GM19467 (cell line): ENCODE results near the gene ARMC7.

Experiments
- ATAC-seq: cut with Tn5 transposase; IDR thresholded peaks from one replicate; pipeline ENCODE4 v1.9.1; 2021; ENCODE audit warnings: mild to moderate bottlenecking, moderate library complexity; ENCODE audit not compliant: unreplicated experiment

ARMC7 gene

DNA sequence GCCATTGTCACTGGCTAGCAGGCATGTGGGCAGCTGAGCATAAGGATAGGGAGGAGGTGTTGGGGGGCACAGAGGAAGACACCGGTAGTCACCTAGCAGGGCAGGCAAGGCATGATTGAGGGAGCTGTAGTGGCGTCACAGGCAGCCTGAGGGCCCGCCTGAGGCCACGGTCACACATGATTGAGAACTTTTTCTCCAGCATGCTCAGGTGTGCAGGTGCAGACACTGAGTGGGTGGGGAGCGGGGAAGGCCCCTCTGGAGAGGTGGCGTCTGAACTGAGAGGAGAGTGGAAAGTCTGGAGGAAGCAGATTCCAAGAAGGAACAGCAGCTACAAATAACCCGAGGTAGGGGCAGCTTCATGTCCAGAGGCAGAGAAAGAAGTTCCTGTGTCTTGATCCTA is 10.9 kb upstream of the ARMC7 start:
- ATAC-seq = no peak

DNA sequence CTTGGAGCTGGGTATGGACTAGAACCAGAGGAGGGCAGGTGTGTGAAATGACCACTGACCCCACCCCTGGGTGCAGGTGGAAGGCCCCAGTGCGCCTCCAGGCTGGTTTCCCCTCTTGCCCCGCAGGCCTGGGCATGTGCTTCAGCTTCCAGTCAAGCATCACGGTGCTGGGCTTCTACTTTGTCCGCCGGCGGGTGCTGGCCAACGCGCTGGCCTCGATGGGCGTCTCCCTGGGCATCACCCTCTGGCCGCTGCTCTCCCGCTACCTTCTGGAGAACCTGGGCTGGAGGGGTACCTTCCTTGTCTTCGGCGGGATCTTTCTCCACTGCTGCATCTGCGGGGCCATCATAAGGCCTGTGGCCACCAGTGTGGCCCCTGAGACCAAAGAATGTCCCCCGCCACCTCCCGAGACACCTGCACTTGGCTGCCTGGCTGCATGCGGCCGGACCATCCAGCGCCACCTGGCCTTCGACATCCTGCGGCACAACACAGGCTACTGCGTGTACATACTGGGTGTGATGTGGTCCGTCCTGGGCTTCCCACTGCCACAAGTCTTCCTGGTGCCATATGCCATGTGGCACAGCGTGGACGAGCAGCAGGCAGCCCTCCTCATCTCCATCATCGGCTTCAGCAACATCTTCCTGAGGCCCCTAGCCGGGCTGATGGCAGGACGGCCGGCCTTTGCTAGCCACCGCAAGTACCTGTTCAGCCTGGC is 9.7 kb upstream of the ARMC7 start:
- no peak for ATAC-seq

- no peak for ATAC-seq
Measured at GRCh38 chr17:75102385-75102821, 7.4 kb upstream of the ARMC7 start.

DNA sequence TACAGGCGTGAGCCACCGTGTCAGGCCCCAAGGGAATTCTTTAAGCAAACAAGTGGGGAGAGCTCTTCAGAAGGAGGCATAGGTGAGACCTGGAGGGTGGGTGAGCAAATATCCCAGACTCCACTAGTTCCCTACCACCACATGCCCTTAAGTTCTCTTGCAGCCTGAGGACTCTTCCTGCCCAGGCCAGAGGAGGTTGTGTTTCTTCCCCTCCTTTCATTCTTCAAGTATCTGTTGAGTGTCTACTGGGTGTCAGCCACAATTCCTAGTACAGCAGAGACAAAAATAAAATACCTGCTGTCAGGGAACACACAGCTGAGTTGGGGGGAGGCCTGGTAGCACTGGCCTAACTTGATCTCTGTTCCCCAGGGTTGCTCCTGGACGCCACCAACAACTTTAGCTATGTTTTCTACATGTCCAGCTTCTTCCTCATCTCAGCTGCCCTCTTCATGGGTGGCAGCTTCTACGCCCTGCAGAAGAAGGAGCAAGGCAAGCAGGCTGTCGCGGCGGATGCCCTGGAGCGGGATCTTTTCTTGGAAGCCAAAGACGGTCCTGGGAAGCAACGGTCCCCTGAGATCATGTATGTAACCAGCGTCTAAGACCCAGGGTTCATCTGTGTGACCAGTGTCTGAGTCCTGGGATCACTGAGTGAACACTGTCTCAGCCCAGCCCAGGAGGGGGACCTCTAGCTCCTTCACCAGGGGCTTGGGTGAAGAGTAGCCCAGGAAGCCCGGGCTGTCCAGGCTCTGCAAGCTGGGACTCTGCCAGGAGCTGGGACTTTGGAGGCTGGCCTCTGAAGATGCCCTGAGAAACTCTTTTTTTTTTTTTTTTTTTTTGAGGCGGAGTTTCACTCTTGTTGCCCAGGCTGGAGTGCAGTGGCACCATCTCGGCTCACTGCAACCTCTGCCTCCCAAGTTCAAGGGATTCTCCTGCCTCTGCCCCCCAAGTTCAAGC is 5.9 kb upstream of the ARMC7 start:
- no peak for ATAC-seq

DNA sequence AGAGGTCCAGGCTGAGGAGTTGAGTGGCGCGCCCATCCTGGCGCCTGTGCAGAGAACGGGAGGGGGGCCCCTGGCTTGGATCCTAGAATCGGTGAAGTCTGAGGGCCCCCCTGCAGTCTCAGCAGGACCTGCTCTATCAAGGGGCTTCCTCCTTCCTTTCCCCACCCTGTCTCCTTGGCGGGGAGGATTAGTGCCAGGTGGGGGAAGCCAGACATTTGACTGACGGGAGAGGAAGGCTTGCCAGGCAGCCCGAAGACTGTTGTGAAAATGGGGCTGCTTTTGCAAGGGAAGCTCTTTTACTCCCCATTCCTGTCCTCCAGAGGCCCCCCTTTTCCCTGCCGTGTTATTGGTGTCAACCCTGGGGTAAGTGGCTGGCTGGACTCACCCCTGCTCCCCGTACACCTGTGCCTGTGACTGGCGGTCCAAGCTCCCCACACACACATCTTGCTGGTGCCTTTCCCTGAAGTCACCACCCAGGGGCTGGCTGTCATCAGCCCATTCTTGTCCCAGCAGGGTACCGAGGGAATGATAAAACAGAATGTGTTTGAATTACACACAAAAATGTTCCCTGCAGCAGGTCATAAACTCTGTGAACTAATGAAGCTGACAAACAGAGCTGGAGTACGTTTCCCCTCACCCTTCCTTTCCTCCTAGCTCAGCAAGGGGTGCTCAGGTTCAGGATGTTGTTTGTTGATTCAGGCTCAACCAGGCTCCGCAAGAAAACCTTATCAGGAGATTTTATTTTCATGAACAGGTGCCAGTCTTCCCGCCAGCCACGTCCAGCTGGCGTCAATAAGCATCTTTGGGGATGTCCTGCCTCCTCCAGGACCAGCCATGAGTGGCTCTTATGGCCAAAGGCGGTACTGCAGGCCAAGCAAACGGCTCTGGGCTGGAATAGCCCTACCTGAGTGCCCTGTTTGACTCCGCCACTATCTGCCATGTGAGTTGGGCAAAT is 4.4 kb upstream of the ARMC7 start:
- ATAC-seq = no peak

- no peak for ATAC-seq
Measured at GRCh38 chr17:75108193-75108592, 1.6 kb upstream of the ARMC7 start.

- ATAC-seq = no peak
Measured at GRCh38 chr17:75109046-75109406, 743 bp upstream of the ARMC7 start.

- ATAC-seq = no peak
Measured at GRCh38 chr17:75110234-75110937, 617 bp downstream of the ARMC7 start.

GRCh38 chr17:75111777-75112335 is 2.1 kb downstream of the ARMC7 start:
- ATAC-seq = no peak

- no peak for ATAC-seq
Measured at GRCh38 chr17:75113798-75114551, 4.2 kb downstream of the ARMC7 start.

DNA sequence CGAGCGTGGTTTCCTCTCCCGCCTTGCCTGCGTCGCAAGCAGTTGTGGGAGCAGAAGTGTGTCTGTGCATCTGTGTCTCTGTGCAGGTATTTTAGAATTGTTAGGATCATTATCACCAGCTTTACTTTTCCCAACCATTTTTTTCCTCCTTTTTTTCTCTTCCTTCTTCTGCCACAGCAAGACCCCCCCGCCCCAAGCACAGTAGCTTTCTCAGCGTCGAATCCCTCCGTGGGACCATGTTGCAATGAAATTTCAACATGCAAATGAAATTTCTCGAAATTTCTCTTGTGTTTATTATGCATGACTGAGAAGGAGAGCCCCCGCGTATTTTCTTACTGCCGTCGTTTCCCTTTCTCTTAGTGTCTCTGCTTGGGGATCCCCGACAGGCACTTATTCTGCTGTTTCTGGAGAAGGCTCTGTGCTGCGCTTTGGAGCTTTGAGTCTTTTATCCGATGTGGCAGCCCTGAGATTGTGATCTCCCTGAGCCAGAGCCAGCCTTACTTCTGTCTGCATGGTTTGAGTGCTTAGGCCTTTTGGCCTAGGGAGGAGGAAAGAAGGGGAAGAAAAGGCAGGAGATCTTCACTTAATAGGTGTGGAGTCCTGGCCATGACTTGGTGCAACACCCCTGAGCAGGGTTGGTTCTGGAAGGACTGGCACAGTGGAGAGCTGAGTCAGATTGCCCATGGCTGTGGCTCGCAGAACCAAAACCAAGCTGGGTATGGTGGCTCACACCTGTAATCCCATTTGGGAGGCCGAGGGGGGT is 5.0 kb downstream of the ARMC7 start:
- no peak for ATAC-seq

DNA sequence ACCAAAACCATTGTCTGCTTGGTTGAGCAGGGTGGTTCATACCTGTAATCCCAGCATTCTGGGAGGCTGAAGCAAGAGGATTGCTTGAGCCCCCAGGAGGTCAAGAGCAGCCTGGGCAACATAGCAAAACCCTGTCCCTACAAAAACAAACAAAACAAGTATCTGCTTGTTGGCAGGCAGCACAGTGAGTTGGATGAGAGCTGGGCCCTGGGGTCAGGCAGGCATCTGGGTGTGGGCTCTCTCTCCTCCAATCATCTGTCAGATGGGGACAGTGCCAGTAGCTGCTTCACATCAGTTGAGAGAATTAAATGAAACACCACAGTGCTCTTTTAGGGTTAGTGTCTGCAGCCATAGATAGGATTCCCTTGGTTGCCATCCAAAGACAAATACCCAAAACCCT is 5.8 kb downstream of the ARMC7 start:
- ATAC-seq = no peak

DNA sequence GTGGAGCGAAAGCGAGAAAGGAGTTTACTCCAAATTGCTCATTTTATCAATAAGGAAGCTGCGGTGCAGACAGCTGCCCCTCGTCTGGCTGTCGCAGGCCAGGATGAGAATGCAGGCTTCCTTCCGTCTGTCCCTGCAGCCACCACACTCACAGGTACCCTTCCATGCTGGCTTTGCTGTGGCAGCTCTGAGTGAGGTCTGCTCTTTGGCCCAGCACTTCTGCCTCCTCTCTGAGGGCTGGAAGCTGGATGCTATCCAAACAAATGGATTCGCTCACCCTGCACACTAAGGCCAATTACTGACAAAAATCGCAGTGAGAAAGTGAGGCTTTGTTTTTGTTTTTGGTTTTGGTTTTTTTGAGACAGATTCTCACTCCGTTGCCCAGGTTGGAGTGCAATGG is 7.0 kb downstream of the ARMC7 start:
- no peak for ATAC-seq

- ATAC-seq = no peak
Measured at GRCh38 chr17:75118307-75118706, 8.5 kb downstream of the ARMC7 start.

DNA sequence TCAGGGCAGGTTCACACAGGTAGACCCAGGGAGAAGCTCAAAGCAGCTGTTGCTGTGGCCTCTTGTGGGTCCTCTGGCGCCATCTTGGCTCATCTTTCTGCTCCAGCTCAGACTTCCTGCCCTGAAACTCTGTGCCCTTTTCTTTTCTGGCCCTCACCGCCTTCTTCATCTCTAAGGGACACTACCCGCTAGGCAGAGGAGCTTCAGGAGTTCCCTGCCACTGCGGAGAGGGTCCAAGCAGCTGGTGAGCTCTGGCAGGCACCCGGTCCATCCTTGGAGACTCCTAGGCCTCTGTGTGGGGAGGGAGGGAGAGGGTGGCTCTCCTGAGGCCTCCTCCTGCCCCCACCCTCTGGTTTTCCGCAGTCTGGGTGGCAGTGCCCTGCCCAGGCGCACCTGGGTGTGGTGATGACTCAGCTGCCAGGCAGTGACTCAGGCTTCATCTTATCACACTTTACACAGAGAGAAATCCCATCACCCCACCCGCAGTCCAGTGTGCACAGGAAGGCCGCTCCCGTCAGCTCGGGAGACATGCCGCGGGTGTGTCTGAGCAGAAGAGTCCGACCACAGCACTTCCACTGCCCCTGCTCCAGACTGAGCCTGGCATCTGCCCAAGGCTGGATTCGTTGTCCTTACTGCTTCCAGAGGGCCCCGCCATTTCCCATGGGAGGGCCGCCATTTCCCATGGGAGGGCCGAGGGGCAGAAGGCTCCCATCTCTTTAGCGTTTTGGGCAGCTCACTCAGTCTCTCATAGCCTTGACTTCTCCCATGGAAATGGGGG is 14.5 kb downstream of the ARMC7 start:
- ATAC-seq = no peak

GRCh38 chr17:75124819-75125162 is 15.0 kb downstream of the ARMC7 start:
- no peak for ATAC-seq

GRCh38 chr17:75125984-75126383 is 16.2 kb downstream of the ARMC7 start:
- ATAC-seq = no peak

DNA sequence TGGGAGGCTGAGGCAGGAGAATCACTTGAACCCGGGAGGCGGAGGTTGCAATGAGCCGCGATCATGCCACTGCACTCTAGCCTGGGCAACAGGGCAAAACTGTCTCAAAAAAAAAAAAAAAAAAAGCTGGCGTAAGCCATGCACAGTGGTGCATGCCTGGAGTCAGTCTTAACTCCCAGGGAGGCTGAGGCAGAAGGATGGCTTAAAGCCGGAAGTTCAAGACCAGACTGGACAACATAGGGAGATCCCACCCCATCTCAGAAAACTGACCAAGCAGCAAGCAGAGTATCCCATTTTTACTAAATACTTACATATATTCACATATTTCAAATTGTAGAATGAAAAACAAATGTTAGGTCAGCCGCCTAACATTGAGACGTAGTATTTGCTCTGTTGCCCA is 17.2 kb downstream of the ARMC7 start:
- ATAC-seq = no peak
